Prostate gland (tissue), 2 donors: Measurements from ENCODE around the gene ADGRL2. TPM values are rescaled to one million over a fixed set of nuclear protein-coding genes. Genes with fewer than 3 reads are reported as not detected.

Experiments used
- DNase-seq: peaks from one replicate; pipeline ENCODE4 v3.0.0-alpha.2; 2019; ENCODE audit warnings: low spot score
- H3K27ac ChIP-seq, 2 donors: fragments of 200-600 bp; sonication (generic); 2 replicates each; pipeline ENCODE4 v1.5.1; 2017 to 2019
- H3K27me3 ChIP-seq: fragments of 200-600 bp; sonication (generic); replicated peaks from 2 replicates; pipeline ENCODE4 v1.5.1; 2019; ENCODE audit not compliant: insufficient read depth
- H3K36me3 ChIP-seq, 2 donors: fragments of 200-600 bp; sonication (generic); 1 replicate in 1 of 2; 2 replicates in 1 of 2; pipeline versions ENCODE4 v1.5.1 to v1.8.1; 2017 to 2019
- H3K4me1 ChIP-seq: fragments of 200-600 bp; sonication (generic); replicated peaks from 2 replicates; pipeline ENCODE4 v1.5.1; 2019
- H3K4me3 ChIP-seq, 2 donors: fragments of 200-600 bp; sonication (generic); 2 replicates each; pipeline ENCODE4 v1.5.1; 2017 to 2019
- H3K9me3 ChIP-seq: fragments of 200-600 bp; sonication (generic); 2 replicates; pipeline ENCODE4 v1.5.1; 2017
- CTCF ChIP-seq, 4 experiments: fragments of 200-600 bp in 2 of 4; fragments of 450-650 bp in 2 of 4; sonication (generic) in 2 of 4; IDR thresholded peaks; 1 replicate in 3 of 4; 2 replicates in 1 of 4; pipeline ENCODE4 v1.5.1; 2016 to 2019; ENCODE audit warnings: antibody characterized with exemption in 4 of 4, mild to moderate bottlenecking in 2 of 4, moderate library complexity in 2 of 4
- POLR2A ChIP-seq: fragments of 450-650 bp; IDR thresholded peaks from one replicate; pipeline ENCODE4 v1.6.1; 2016; ENCODE audit warnings: antibody characterized with exemption, mild to moderate bottlenecking
- POLR2AphosphoS5 ChIP-seq: sonication (generic); formaldehyde crosslinking; IDR thresholded peaks from one replicate; pipeline ENCODE4 v1.6.1; 2017; ENCODE audit warnings: antibody characterized with exemption
- WGBS: methylation state at CpG from one replicate; pipeline ENCODE4 v1.1.5; 2018; 5-methylcytosine and 5-hydroxymethylcytosine counted together
- intact Hi-C: fragments of 100-400 bp; cut with DNase I; formaldehyde crosslinking; loops from one replicate; pipeline ENCODE4 v1.14.2; 2022
- total RNA-seq, 2 donors: library from RNA; depleted of rRNA; stranded (reverse); fragments of >200 nt; gene quantifications; one replicate each; pipeline ENCODE4 v1.1.0, GENCODE V29; 2016

ADGRL2 gene
- total RNA-seq, 2 donors from 2014 or later = 34.0 to 54.0 TPM

- under 1% methylated on average over 44 of the region's 44 CpGs for WGBS
- TF ChIP-seq POLR2AphosphoS5 (peak; percentile 59), CTCF (IDR thresholded peaks at IDR 0.05) (no peak), POLR2A (no peak)
- Histone ChIP-seq H3K9me3 (no peaks in the 10 kb centered on the region), H3K27ac (peak overlapping the region; percentile 94 to 98), H3K36me3 (no peaks in the 10 kb centered on the region), H3K4me3 (peak overlapping the region; percentile 64 to 68), H3K4me1 (no peaks in the 10 kb centered on the region), H3K27me3 (no peaks in the 10 kb centered on the region)
- intact Hi-C loops = loop anchor here (5.0 kb wide), 2 partner anchors 122 to 1583 kb away; no protein-coding TSS in a partner anchor
- DNase-seq = peak; percentile 64
These were observed 617 bp upstream of the ADGRL2 start for GRCh38 chr1:81799939-81800694.

- intact Hi-C loops = loop anchor here (5.0 kb wide), 2 partner anchors 120 to 1585 kb away; no protein-coding TSS in a partner anchor
- H3K9me3 ChIP-seq = no peaks in the 10 kb centered on the region
- peak overlapping the region; percentile 94 to 98 for H3K27ac ChIP-seq
- under 1% methylated on average over 92 of the region's 93 CpGs for whole genome bisulfite sequencing
- H3K36me3 ChIP-seq = no peaks in the 10 kb centered on the region
- H3K4me3 ChIP-seq = peak overlapping the region; percentile 64 to 68
- TF ChIP-seq POLR2A (no peak), CTCF (IDR thresholded peaks at IDR 0.05) (no peak), POLR2AphosphoS5 (no peak)
- H3K27me3 ChIP-seq = no peaks in the 10 kb centered on the region
- no peaks in the 10 kb centered on the region for H3K4me1 ChIP-seq
- peak; percentile 37 for DNase-seq
These were observed 1.1 kb downstream of the ADGRL2 start for GRCh38 chr1:81801651-81802456.

- intact Hi-C loops = loop anchor here (5.0 kb wide), 2 partner anchors 120 to 1585 kb away; no protein-coding TSS in a partner anchor
- TF ChIP-seq POLR2A = no peak
- no peak for TF ChIP-seq CTCF (IDR thresholded peaks at IDR 0.05)
- no peak for TF ChIP-seq POLR2AphosphoS5
- H3K36me3 ChIP-seq = no peaks in the 10 kb centered on the region
- H3K27me3 ChIP-seq = no peaks in the 10 kb centered on the region
- H3K4me1 ChIP-seq = no peaks in the 10 kb centered on the region
- DNase-seq = no peak
- peak overlapping the region; percentile 94 to 98 for H3K27ac ChIP-seq
- no peaks in the 10 kb centered on the region for H3K9me3 ChIP-seq
- H3K4me3 ChIP-seq = peak overlapping the region; percentile 64 to 68
- WGBS = 0% methylated on average over 17 of the region's 17 CpGs
These were observed 1.6 kb downstream of the ADGRL2 start for GRCh38 chr1:81802457-81802706.

- H3K9me3 ChIP-seq = no peaks in the 10 kb centered on the region
- H3K4me1 ChIP-seq = no peaks in the 10 kb centered on the region
- intact Hi-C loops = loop anchor here (5.0 kb wide), 2 partner anchors 119 to 1586 kb away; no protein-coding TSS in a partner anchor
- WGBS = 1% methylated on average over 55 of the region's 55 CpGs
- TF ChIP-seq POLR2A (no peak), CTCF (IDR thresholded peaks at IDR 0.05) (peak in 3 of 4 experiments; percentile 42 to 60 (median 55))
- H3K4me3 ChIP-seq = peak overlapping the region; percentile 64 to 68
- H3K27me3 ChIP-seq = no peaks in the 10 kb centered on the region
- peak overlapping the region; percentile 94 to 98 for H3K27ac ChIP-seq
- peak; percentile 74 for DNase-seq
- H3K36me3 ChIP-seq = no peaks in the 10 kb centered on the region
These were observed 2.1 kb downstream of the ADGRL2 start for GRCh38 chr1:81802707-81803430.
